Neural progenitor cell (in vitro differentiated cells): ENCODE results near the gene CGB1.
"Not testable (repeated sequence)": the region's sequence is repeated elsewhere in the genome, so short reads cannot be mapped to it uniquely, and the experiment has no call there.

ENCODE experiments used
- CTCF ChIP-seq: fragments of 200-600 bp; sonication (generic); IDR thresholded peaks from 2 replicates; pipeline ENCODE4 v1.5.1; 2017; ENCODE audit warnings: antibody characterized with exemption, mild to moderate bottlenecking
- EZH2 ChIP-seq: fragments of 200-600 bp; sonication (generic); IDR thresholded peaks from 2 replicates; pipeline ENCODE4 v1.6.1; 2017; ENCODE audit warnings: antibody characterized with exemption, mild to moderate bottlenecking, moderate library complexity

- not testable (repeated sequence) for TF ChIP-seq CTCF, EZH2
Observed at GRCh38 chr19:49030323-49030722, 6.4 kb downstream of the CGB1 start.
